GM21360 (cell line): ENCODE data around the gene SDHB.

Source experiments
- ATAC-seq: cut with Tn5 transposase; IDR thresholded peaks from one replicate; pipeline ENCODE4 v1.9.1; 2021; ENCODE audit warnings: mild to moderate bottlenecking, moderate library complexity; ENCODE audit not compliant: unreplicated experiment

Gene SDHB

GRCh38 chr1:16989676-16990391 is 64.0 kb downstream of the SDHB start:
- no peak for ATAC-seq

- ATAC-seq: no peak
Measured at GRCh38 chr1:16988210-16988609, 65.6 kb downstream of the SDHB start.

DNA sequence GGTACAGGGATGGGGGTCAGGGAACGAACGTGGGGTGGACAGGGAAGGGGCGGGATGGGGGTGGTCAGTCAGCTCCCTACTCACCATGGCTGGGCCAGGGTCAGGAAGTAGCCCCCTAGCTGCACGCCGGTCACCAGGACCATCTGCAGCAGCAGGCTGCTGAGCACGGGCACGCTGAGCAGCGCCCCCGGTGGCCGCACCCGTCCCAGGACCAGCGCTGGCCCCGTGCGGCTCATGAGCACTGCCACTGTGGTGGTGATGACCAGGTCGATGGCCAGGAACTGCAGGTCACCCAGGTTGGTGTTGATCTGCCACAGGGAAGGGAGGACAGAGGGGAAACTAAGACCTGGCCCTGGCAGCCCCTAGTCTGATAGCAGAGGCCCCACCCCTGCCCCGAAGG is 66.9 kb downstream of the SDHB start:
- ATAC-seq: no peak

- ATAC-seq: no peak
Measured at GRCh38 chr1:16986560-16986959, 67.3 kb downstream of the SDHB start.

- no peak for ATAC-seq
Measured at GRCh38 chr1:16986113-16986512, 67.7 kb downstream of the SDHB start.

DNA sequence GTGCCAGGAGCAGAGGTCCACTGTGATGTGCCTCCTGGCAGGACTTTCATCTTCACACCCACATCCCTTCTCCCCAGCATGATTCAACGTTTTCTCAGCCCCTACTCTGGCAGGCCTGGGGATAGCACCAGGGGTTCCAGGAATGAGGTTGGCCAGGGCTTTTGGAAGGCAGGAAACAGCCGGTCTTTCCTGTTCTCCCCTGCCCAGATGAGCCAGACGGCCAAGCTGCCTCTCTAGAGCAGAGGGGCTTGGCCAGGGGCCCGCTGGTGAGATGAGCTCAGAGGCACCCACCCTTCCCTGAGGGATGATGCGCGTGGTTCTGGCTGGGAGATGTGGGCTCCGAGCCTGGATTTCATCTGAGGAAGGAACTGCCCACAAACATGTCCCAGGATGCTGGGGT is 69.1 kb downstream of the SDHB start:
- ATAC-seq: no peak

DNA sequence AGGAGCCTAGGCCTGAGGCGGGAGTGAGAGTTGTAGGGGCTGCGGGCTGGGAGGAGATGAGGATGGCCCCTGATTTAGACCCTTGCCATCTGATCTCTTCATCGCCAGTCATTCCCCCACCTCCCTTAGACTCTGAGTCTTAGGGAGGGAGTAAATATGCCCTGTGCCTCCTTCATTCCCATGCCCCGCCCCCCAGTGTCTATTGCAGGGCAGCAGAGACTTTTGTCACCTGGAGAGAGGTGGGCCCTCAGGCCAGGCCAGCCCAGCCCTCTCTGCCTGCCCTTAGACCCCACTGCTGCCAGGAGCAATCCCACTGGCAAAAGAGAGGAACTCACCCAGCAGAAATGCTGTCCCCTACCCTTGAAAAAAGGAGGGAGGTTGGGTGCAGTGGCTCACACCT is 70.2 kb downstream of the SDHB start:
- no peak for ATAC-seq

DNA sequence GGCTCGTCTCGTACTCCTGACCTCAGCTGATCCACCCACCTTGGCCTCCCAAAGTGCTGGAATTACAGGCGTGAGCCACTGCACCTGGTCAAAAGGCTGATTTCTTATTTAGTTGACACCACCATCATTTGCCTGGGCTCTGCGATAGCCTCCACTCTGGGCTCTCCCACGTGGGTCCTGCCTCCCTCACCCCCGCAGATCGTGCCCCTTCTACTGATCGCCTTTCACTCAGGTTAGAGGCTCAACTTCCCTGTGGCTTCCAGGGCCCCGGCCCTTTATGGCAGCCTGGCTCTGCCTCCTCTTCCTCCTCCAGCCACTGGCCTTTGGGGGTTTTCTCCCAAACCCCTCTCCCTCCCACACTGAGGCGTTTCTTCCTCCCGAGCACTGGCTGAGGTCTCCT is 70.9 kb downstream of the SDHB start:
- ATAC-seq: no peak

GRCh38 chr1:16981269-16981849 is 72.5 kb downstream of the SDHB start:
- ATAC-seq: no peak

DNA sequence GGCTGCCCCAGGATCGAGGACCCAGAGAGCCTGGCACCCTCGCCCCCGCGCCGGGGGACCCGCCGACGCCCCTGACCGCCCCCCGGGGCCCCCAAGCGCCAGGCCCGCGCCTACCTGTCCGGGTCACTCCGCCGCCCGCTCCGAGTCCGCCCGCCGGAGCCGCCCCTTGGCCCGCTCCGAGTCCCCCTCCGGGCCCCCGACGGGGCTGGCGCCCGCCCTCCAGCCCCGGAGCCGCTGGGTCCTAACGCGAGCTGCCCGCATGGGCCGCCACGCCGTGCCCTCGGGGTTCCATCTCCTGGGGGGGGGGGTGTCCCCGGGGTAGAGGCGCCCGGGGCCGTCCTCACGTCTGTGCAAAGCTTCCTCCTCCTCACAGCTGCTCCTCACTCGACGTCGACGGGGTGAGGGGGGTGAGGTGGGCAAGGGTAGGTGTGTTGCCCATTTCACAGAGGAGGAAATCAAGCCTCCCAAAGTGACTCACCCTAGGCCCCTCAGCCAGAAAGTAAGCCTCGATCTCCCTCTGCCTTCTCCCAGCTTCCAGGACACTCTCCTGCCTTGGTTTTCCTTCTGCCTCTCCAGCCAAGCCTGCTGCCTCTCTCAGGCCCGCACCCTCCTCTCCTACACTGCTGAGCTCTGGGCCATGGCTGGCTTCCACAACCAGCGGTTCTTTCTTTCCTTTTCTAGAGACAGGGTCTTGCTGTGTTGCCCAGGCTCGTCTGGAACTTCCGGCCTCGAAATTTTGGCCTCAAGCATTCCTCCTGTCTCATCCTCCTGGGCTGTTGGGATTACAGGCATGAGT is 73.2 kb downstream of the SDHB start, which contains the start of gene MFAP2:
TSS of gene MFAP2 (minus strand) at position 148 of the 796 bp plus-strand sequence. CDS start 2,347 bp downstream, outside the sequence.
- no peak for ATAC-seq

DNA sequence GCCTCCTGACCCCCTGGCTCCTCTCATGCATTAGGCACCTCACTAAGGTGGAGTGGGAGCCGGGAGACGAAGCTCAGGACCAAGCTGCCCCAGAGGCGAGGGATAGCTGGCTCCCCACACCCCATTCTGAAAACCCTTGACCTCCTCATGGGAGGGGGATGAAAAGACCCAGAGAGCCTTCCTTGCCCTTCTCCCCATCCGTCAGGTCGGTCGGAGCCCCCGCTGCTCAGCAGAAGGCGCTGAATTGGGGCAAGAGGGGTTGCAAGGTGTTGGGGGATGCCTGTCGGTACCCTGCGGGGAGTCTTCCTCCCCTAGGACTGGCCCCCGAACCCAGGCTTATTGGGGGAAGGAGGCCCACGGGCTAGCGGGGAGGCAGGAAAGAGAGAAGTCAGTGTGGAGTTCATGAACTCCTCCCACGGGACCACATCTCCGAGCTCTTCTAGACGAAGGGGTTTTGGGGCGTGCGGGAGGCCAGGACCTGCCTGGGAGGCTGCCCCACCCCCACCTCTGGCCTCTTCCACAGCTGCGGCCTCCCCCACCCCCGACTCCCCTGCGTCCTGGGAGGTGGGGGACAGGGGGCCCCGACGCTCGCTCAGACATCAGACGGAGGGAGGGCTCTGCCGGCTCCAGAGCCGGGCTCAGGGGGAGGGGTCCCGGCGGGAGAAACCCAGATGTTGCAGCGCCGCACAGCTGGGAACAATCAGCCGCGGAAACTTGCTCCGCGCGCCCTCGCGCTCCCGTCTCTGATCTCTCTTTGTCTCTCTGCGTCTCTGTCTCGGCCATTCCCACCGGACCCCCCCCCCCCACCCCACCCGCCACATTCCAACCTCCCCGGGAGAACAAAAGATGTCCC is 74.1 kb downstream of the SDHB start:
- ATAC-seq: no peak

DNA sequence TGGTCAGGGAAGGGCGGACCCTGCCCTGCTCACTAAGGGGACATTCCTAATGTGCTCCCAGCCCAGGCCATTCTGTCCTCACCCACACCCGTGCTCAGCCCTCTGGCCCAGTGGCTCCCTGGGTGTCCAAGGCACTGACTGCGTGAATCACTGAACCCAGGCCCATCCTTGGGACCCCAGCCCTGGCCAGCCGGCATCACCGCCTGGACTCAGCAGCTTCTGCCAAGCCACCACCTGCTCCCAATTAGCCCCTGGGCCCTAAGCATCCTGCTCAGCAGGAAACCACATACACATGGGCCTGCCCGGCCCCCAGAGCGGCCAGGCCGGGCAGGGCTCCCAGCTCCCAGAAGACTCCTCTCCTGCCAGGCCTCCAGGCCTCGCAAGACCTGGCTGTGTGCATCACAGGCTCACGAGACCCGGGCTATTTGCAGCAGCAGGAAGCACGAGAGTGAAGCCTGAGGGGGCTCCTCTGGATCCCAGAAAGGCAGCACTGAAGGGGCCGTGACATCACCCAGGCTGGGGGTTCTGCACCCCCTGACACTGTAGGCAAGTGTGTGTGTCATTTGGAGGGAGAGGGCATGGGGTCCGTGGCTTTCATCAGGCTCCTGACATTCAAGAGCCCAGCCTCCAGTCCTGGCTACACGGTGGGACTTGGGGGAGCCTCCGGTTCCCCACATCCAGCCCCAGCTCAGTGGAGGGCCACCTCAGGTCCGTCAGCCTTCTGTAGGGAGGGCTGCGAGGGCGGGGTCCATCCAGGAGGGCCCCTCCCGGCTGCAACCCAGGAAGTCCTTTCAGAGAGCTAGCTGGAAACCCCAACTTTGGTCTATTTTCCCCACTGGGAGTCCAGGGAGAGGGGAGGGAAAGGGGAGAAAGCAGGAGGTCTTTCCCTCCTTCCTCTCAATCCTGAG is 75.0 kb downstream of the SDHB start:
- ATAC-seq: no peak

DNA sequence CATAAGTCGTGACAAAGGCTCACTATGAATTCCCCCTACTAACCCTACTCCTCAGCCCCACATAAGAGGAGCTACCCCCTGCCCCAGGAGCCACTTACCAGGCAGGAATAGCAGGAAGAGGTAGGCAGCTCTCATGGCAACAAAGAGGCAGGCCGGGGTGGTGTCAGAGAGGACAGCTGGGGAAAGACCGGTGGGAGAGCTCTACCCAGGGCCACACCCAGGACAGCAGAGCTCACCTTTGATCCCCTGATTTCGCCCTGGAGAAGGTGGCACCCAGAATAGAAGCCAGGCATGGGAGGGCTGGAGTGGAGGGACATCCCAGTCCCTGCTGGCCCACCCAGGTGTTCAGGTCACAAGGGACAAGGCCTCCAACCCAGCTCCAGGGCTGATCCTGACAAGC is 75.7 kb downstream of the SDHB start:
- no peak for ATAC-seq

GRCh38 chr1:16977377-16977776 is 76.5 kb downstream of the SDHB start:
- ATAC-seq: no peak

GRCh38 chr1:16976966-16977365 is 76.9 kb downstream of the SDHB start:
- ATAC-seq: no peak

DNA sequence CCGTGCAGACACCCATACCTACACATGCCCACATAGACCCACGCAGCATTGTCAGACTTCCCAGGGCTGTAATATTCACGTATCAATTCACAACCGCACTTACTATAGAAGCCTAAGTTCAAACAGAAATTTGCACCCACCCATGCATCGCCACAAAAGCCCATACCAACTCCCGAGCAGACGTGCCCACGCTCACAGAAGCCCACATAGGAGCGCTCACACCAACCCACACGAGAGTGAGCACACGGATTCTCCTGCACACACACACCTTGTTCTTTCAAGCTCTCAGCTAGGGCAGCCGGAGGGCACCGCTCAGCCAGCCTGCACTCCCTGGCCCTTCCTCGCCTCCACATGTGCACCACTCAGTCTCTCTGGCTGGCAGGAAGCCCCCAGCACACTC is 78.0 kb downstream of the SDHB start:
- ATAC-seq: no peak

GRCh38 chr1:16975211-16975610 is 78.6 kb downstream of the SDHB start:
- ATAC-seq: no peak

DNA sequence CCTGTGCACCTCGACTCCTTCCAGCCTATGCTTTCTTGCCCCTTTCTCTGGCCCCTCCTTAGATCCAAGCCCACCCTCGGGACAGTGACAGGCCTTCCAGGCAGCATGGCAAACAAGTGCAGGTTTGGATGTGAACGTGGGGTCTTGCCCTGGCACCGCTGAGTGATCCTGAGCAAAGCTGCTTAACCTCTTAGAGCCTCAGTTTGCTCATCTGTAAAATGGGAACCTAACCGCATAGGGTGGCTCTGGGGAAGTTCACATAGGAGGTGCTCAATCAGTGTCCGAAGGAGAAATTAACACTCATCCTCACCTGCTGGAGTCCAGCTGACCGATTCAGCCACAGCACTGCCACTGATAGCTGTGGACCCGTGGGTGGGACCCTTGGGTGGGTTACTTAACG is 80.6 kb downstream of the SDHB start:
- no peak for ATAC-seq

- ATAC-seq: no peak
Measured at GRCh38 chr1:16972189-16972895, 81.5 kb downstream of the SDHB start.
